Suprapubic skin (tissue), 4 donors: ENCODE results near the gene UMOD.

ENCODE experiments used
- POLR2A ChIP-seq, 2 donors: fragments of 450-650 bp; IDR thresholded peaks; one replicate each; pipeline ENCODE4 v1.6.1; 2017; ENCODE audit warnings: antibody characterized with exemption in 2 of 2, mild to moderate bottlenecking in 2 of 2, moderate library complexity in 2 of 2
- POLR2AphosphoS5 ChIP-seq, 3 donors: sonication (generic); formaldehyde crosslinking; IDR thresholded peaks; one replicate each; pipeline ENCODE4 v1.6.1; 2017; ENCODE audit warnings: antibody characterized with exemption in 3 of 3
- TF ChIP-seq, protein P1 (sequence below), 2 donors: fragments of 200-600 bp in 1 of 2; fragments of 450-650 bp in 1 of 2; sonication (generic) in 1 of 2; IDR thresholded peaks; one replicate each; pipeline ENCODE4 v1.5.1; 2016 to 2019; ENCODE audit warnings: antibody characterized with exemption in 2 of 2, mild to moderate bottlenecking in 1 of 2, moderate library complexity in 1 of 2

GRCh38 chr16:20317117-20317516 lies 35.4 kb downstream of the UMOD start:
- TF ChIP-seq, protein P1, sequence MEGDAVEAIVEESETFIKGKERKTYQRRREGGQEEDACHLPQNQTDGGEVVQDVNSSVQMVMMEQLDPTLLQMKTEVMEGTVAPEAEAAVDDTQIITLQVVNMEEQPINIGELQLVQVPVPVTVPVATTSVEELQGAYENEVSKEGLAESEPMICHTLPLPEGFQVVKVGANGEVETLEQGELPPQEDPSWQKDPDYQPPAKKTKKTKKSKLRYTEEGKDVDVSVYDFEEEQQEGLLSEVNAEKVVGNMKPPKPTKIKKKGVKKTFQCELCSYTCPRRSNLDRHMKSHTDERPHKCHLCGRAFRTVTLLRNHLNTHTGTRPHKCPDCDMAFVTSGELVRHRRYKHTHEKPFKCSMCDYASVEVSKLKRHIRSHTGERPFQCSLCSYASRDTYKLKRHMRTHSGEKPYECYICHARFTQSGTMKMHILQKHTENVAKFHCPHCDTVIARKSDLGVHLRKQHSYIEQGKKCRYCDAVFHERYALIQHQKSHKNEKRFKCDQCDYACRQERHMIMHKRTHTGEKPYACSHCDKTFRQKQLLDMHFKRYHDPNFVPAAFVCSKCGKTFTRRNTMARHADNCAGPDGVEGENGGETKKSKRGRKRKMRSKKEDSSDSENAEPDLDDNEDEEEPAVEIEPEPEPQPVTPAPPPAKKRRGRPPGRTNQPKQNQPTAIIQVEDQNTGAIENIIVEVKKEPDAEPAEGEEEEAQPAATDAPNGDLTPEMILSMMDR (IDR thresholded peaks at IDR 0.05), result no peak
- no peak for TF ChIP-seq POLR2A (IDR thresholded peaks at IDR 0.05)
- TF ChIP-seq POLR2AphosphoS5 (IDR thresholded peaks at IDR 0.05), result no peak
